Measurements from ENCODE around the gene OPCML.

DNA sequence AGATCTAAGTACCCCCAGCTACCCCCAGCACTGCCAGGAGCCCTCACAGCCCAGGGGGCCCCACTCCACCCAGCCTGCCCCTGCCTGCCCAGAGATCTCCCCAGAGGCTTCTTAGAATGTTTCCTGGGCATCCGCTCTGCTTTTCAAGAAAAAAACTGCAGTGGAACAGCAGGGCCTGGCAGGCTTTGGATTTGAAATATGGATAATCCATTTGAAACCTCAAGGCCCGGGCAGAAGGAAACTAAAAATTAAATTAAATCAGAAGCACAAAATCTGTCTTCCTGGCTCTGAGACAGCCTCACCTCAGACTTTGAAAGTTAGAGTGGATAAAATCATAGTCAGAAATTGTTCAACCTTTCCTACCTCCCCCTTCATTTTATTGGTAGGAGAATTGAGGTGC lies 273.6 kb downstream of the OPCML start:
- no peak for TF ChIP-seq CTCF (IDR thresholded peaks at IDR 0.05)
- TF ChIP-seq POLR2A (IDR thresholded peaks at IDR 0.05), result no peak

All from suprapubic skin (tissue), 3 donors.